Mesothelial cell of epicardium (in vitro differentiated cells): Measurements from ENCODE around the gene DPP4. TPM values are rescaled to one million over a fixed set of nuclear protein-coding genes. Genes with fewer than 3 reads are reported as not detected.

Source experiments
- DNase-seq, 2 experiments: peaks; one replicate each; pipeline ENCODE4 v3.0.0; 2021; ENCODE audit warnings: low spot score in 2 of 2; ENCODE audit not compliant: unreplicated experiment in 2 of 2
- H3K27ac Mint-ChIP-seq: 2 replicates; pipeline ENCODE4 v1.8.0; 2021; ENCODE audit warnings: mixed read lengths
- H3K27me3 Mint-ChIP-seq: 2 replicates; pipeline ENCODE4 v1.8.0; 2021; ENCODE audit warnings: low read depth, mixed read lengths
- H3K36me3 Mint-ChIP-seq: 2 replicates; pipeline ENCODE4 v1.8.0; 2021; ENCODE audit warnings: mixed read lengths
- H3K4me1 Mint-ChIP-seq: 2 replicates; pipeline ENCODE4 v1.8.0; 2021; ENCODE audit warnings: mixed read lengths
- H3K4me3 Mint-ChIP-seq: 2 replicates; pipeline ENCODE4 v1.8.0; 2021; ENCODE audit warnings: mild to moderate bottlenecking, moderate library complexity, mixed read lengths
- H3K9me3 Mint-ChIP-seq: 2 replicates; pipeline ENCODE4 v1.8.0; 2021; ENCODE audit warnings: mixed read lengths
- CTCF ChIP-seq: fragments of 200-600 bp; sonication (generic); IDR thresholded peaks from one replicate; pipeline ENCODE4 v1.5.0; 2021; ENCODE audit warnings: antibody characterized with exemption; ENCODE audit not compliant: unreplicated experiment
- total RNA-seq: library from RNA; stranded (reverse); gene quantifications from 3 replicates; pipeline ENCODE4 v1.2.1, GENCODE V29; 2021

The DPP4 gene
- total RNA-seq, 1 donor from 2014 or later, result 8.2 TPM

DNA sequence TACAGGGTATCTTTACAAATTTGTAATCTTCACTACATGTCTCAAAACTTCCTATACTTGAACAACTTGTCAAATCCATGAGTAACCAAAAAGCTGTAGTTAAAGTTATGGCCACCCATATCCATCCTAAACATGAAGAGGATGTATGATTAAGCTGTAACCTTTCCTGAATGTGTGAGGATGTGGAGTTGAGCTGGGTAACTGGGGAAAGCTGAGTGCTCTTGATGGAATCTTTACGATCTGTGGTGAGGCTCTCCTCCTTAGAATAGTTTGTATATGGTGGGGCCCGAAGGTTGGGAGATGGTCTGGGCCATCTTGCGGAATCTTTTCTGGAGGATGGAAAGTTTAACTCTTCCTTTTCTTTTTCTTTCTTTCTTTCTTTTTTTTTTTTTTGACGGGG lies 29.4 kb downstream of the DPP4 start:
- Mint-ChIP-seq H3K27ac (no peak overlapping the region), H3K27me3 (peaks cover 3% of the 10 kb centered on the region), H3K9me3 (no peaks in the 10 kb centered on the region), H3K36me3 (no peaks in the 10 kb centered on the region), H3K4me3 (no peak overlapping the region), H3K4me1 (peaks cover 3% of the 10 kb centered on the region)
- TF ChIP-seq CTCF, result no peak
- DNase-seq, result no peak

DNA sequence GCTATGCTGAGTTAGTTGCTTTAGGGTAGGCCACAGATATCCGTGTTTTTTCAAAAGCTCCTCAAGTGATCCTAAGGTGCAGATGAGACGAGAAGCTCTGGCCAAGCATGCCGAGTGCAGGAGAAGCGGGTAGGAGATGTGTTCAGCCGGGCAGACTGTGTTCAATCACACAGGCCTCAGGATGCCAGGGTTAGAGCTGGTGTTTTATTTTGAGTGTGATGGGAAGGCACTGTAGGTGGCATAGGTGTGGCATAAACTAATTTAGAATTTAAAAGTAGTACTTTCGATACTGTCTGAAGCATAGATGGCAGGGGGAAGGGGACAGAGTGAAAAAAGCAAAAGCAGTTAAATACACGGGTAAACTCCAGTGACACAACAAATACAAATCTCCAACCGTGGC lies 30.9 kb downstream of the DPP4 start:
- DNase-seq, result no peak
- no peak overlapping the region for H3K4me3 Mint-ChIP-seq
- TF ChIP-seq CTCF, result no peak
- no peak overlapping the region for H3K27ac Mint-ChIP-seq
- peaks cover 3% of the 10 kb centered on the region for H3K27me3 Mint-ChIP-seq
- no peaks in the 10 kb centered on the region for H3K9me3 Mint-ChIP-seq
- H3K4me1 Mint-ChIP-seq, result peaks cover 13% of the 10 kb centered on the region
- H3K36me3 Mint-ChIP-seq, result no peaks in the 10 kb centered on the region

- Mint-ChIP-seq H3K36me3 (no peaks in the 10 kb centered on the region), H3K4me1 (peaks cover 20% of the 10 kb centered on the region)
- TF ChIP-seq CTCF, result no peak
Observed at GRCh38 chr2:162041485-162041884, 32.5 kb downstream of the DPP4 start.

GRCh38 chr2:162038725-162039124 lies 35.3 kb downstream of the DPP4 start:
- no peak for DNase-seq
- H3K27ac Mint-ChIP-seq, result peak overlapping the region; percentile 9
- no peak overlapping the region for H3K4me3 Mint-ChIP-seq
- no peaks in the 10 kb centered on the region for H3K36me3 Mint-ChIP-seq
- TF ChIP-seq CTCF, result no peak
- H3K27me3 Mint-ChIP-seq, result peaks cover 3% of the 10 kb centered on the region
- H3K4me1 Mint-ChIP-seq, result peaks cover 28% of the 10 kb centered on the region
- no peaks in the 10 kb centered on the region for H3K9me3 Mint-ChIP-seq

More at GRCh38 chr2:162041485-162041884, 32.5 kb downstream of the DPP4 start:
- Mint-ChIP-seq H3K4me3 (no peak overlapping the region), H3K9me3 (no peaks in the 10 kb centered on the region), H3K27ac (no peak overlapping the region), H3K27me3 (peaks cover 3% of the 10 kb centered on the region)
- no peak for DNase-seq

DNA sequence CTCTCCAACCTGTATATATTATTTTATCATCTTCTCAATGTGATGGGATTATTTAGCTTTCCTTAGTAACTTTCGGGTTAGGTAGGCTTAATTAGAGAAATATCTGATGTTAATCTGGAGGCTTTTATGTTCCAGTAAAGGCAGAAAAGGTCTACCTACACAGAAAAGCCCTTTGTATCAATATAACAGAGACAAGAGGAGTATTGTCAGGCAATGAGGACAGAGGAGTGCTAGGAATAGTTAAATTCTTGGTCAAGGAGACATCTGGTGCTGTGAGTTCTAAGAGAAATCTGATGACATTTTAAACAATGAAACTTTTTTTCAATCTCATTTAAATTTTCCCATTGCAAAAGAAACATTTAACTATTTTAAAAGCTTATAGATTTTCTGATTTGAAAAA lies 36.1 kb downstream of the DPP4 start:
- no peak for TF ChIP-seq CTCF
- peaks cover 28% of the 10 kb centered on the region for H3K4me1 Mint-ChIP-seq
- H3K4me3 Mint-ChIP-seq, result no peak overlapping the region
- H3K9me3 Mint-ChIP-seq, result no peaks in the 10 kb centered on the region
- H3K36me3 Mint-ChIP-seq, result no peaks in the 10 kb centered on the region
- DNase-seq, result no peak
- H3K27me3 Mint-ChIP-seq, result peaks cover 3% of the 10 kb centered on the region
- H3K27ac Mint-ChIP-seq, result peak overlapping the region; percentile 19

GRCh38 chr2:162037028-162037795 lies 36.8 kb downstream of the DPP4 start:
- TF ChIP-seq CTCF, result no peak
- Mint-ChIP-seq H3K27ac (no peak overlapping the region), H3K4me1 (peaks cover 28% of the 10 kb centered on the region), H3K4me3 (no peak overlapping the region), H3K27me3 (no peaks in the 10 kb centered on the region), H3K9me3 (no peaks in the 10 kb centered on the region), H3K36me3 (no peaks in the 10 kb centered on the region)
- no peak for DNase-seq
